MM.1S (cell line): Measurements from ENCODE around the gene LAMB3.

Experiments
- DNase-seq: peaks from one replicate; pipeline ENCODE4 v3.0.0-alpha.2; 2015
- H2AFZ ChIP-seq: fragments of 300-600 bp; sonication (generic); 2 replicates; pipeline ENCODE4 v1.6.0; 2016; ENCODE audit warnings: antibody characterized with exemption, low read length
- H3F3A ChIP-seq: fragments of 300-600 bp; sonication (generic); 2 replicates; pipeline ENCODE4 v1.6.1; 2016; ENCODE audit warnings: mild to moderate bottlenecking, antibody characterized with exemption, low read length, moderate library complexity, mixed read lengths; ENCODE audit not compliant: insufficient read depth
- H3K27ac ChIP-seq: fragments of 300-600 bp; sonication (generic); 2 replicates; pipeline ENCODE4 v1.5.1; 2016; ENCODE audit warnings: mild to moderate bottlenecking, low read length
- H3K27me3 ChIP-seq: fragments of 300-600 bp; sonication (generic); replicated peaks from 2 replicates; pipeline ENCODE4 v1.6.0; 2016; ENCODE audit warnings: low read length; ENCODE audit not compliant: insufficient read depth
- H3K36me3 ChIP-seq: fragments of 300-600 bp; sonication (generic); replicated peaks from 2 replicates; pipeline ENCODE4 v1.6.1; 2016; ENCODE audit warnings: mild to moderate bottlenecking, low read length, mixed read lengths; ENCODE audit not compliant: insufficient read depth
- H3K4me1 ChIP-seq: fragments of 300-600 bp; sonication (generic); 2 replicates; pipeline ENCODE4 v1.6.1; 2016; ENCODE audit warnings: low read length, mixed read lengths
- H3K4me2 ChIP-seq: fragments of 300-600 bp; sonication (generic); 2 replicates; pipeline ENCODE4 v1.6.0; 2016; ENCODE audit warnings: low read depth, low read length
- H3K4me3 ChIP-seq: fragments of 300-600 bp; sonication (generic); 2 replicates; pipeline ENCODE4 v1.5.1; 2016; ENCODE audit warnings: low read length, mixed read lengths
- H3K79me2 ChIP-seq: fragments of 300-600 bp; sonication (generic); 2 replicates; pipeline ENCODE4 v1.6.1; 2016; ENCODE audit warnings: mixed run types, low read length, mixed read lengths
- H3K9ac ChIP-seq: fragments of 300-600 bp; sonication (generic); 2 replicates; pipeline ENCODE4 v1.6.1; 2016; ENCODE audit warnings: low read length, mixed read lengths
- H3K9me2 ChIP-seq: fragments of 300-600 bp; sonication (generic); replicated peaks from 2 replicates; pipeline ENCODE4 v1.6.1; 2016; ENCODE audit warnings: mild to moderate bottlenecking, low read length, mixed read lengths; ENCODE audit not compliant: insufficient read depth
- H3K9me3 ChIP-seq: fragments of 300-600 bp; sonication (generic); replicated peaks from 2 replicates; pipeline ENCODE4 v1.6.1; 2016; ENCODE audit warnings: mild to moderate bottlenecking, low read length, mixed read lengths; ENCODE audit not compliant: insufficient read depth
- H4K20me1 ChIP-seq: fragments of 300-600 bp; sonication (generic); 2 replicates; pipeline ENCODE4 v1.6.1; 2016; ENCODE audit warnings: mild to moderate bottlenecking, low read length, moderate library complexity, mixed read lengths; ENCODE audit not compliant: insufficient read depth
- CTCF ChIP-seq: fragments of 300-600 bp; sonication (generic); IDR thresholded peaks from 2 replicates; pipeline ENCODE4 v1.5.1; 2016; ENCODE audit warnings: antibody characterized with exemption, low read length, mixed read lengths
- EZH2 ChIP-seq: fragments of 300-600 bp; sonication (generic); optimal IDR thresholded peaks from 2 replicates; pipeline ENCODE3; 2017; ENCODE audit warnings: low read depth, mild to moderate bottlenecking, antibody characterized with exemption, low read length, mixed read lengths
- EZH2phosphoT487 ChIP-seq: fragments of 300-600 bp; sonication (generic); IDR thresholded peaks from 2 replicates; pipeline ENCODE4 v1.6.1; 2018; ENCODE audit warnings: antibody characterized with exemption, low read length

LAMB3 gene

GRCh38 chr1:209621741-209622655 lies 30.2 kb downstream of the LAMB3 start:
- Histone ChIP-seq H3K27me3 (no peaks in the 10 kb centered on the region), H3K27ac (no peak overlapping the region), H3K9me2 (no peaks in the 10 kb centered on the region), H3K4me3 (no peak overlapping the region), H3K9me3 (no peaks in the 10 kb centered on the region), H4K20me1 (no peaks in the 10 kb centered on the region), H3K36me3 (no peaks in the 10 kb centered on the region), H3K4me2 (no peak overlapping the region), H3K79me2 (no peaks in the 10 kb centered on the region), H3F3A (no peaks in the 10 kb centered on the region), H3K9ac (no peak overlapping the region), H3K4me1 (peaks cover 8% of the 10 kb centered on the region), H2AFZ (no peak overlapping the region)
- TF ChIP-seq CTCF, result no peak
- TF ChIP-seq EZH2phosphoT487, result no peak
- TF ChIP-seq EZH2, result no peak
- no peak for DNase-seq

GRCh38 chr1:209621286-209621685 lies 30.9 kb downstream of the LAMB3 start:
- Histone ChIP-seq H3K79me2 (no peaks in the 10 kb centered on the region), H3K9me3 (no peaks in the 10 kb centered on the region), H3K4me1 (peaks cover 8% of the 10 kb centered on the region), H3K4me3 (no peak overlapping the region), H3K27ac (no peak overlapping the region), H3K9me2 (no peaks in the 10 kb centered on the region), H3K27me3 (no peaks in the 10 kb centered on the region), H3K4me2 (no peak overlapping the region), H3K36me3 (no peaks in the 10 kb centered on the region), H4K20me1 (no peaks in the 10 kb centered on the region), H3F3A (no peaks in the 10 kb centered on the region), H2AFZ (no peak overlapping the region), H3K9ac (no peak overlapping the region)
- no peak for DNase-seq
- TF ChIP-seq CTCF, result no peak
- TF ChIP-seq EZH2phosphoT487, result no peak
- no peak for TF ChIP-seq EZH2

GRCh38 chr1:209620487-209620884 lies 31.7 kb downstream of the LAMB3 start:
- H3K9me2 ChIP-seq, result no peaks in the 10 kb centered on the region
- H3K79me2 ChIP-seq, result no peaks in the 10 kb centered on the region
- H3F3A ChIP-seq, result no peaks in the 10 kb centered on the region
- H4K20me1 ChIP-seq, result no peaks in the 10 kb centered on the region
- H3K4me1 ChIP-seq, result peaks cover 8% of the 10 kb centered on the region
- no peak for TF ChIP-seq CTCF
- no peak for TF ChIP-seq EZH2phosphoT487
- no peak for TF ChIP-seq EZH2
- H3K27ac ChIP-seq, result no peak overlapping the region
- no peaks in the 10 kb centered on the region for H3K9me3 ChIP-seq
- no peaks in the 10 kb centered on the region for H3K27me3 ChIP-seq
- H3K9ac ChIP-seq, result no peak overlapping the region
- H2AFZ ChIP-seq, result no peak overlapping the region
- DNase-seq, result no peak
- no peak overlapping the region for H3K4me3 ChIP-seq
- H3K4me2 ChIP-seq, result no peak overlapping the region
- H3K36me3 ChIP-seq, result no peaks in the 10 kb centered on the region
